ENCODE data around the gene IFIT3. TPM values are rescaled to one million over a fixed set of nuclear protein-coding genes. Genes with fewer than 3 reads are reported as not detected.

Gene IFIT3
- total and polyA plus RNA-seq, 2 of the 8 experiments (the other 6 are each of a cell fraction or from before 2014, with no cell fraction given) = 0.12 to 0.84 TPM

GRCh38 chr10:89279421-89279869, 48.4 kb upstream of the IFIT3 start:
- Histone ChIP-seq H4K20me1 (replicated peaks in 1 of 2; ENCODE audit: control insufficient read depth in 1 of 2, insufficient read depth in 2 of 2, low read length in 2 of 2) (no peaks in the 10 kb centered on the region), H4K5ac (ENCODE audit: insufficient read length, low read depth, low read length) (no peak overlapping the region), H3K4ac (replicated peaks; ENCODE audit: insufficient read length, low read depth, low read length) (no peak overlapping the region), H3K79me2 (ENCODE audit: control insufficient read depth in 1 of 2, insufficient read depth in 2 of 2, low read length in 2 of 2) (no peaks in the 10 kb centered on the region), H3K9me3 (ENCODE audit: insufficient read depth in 2 of 2, low read depth in 1 of 2, low read length in 1 of 2) (no peaks in the 10 kb centered on the region), H2BK20ac (ENCODE audit: low read length) (no peak overlapping the region), H2AK5ac (ENCODE audit: low read depth, low read length) (no peak overlapping the region), H3K56ac (replicated peaks; ENCODE audit: insufficient read length, low read depth, low read length) (no peak overlapping the region), H3K36me3 (ENCODE audit: control insufficient read depth in 2 of 4, insufficient read depth in 4 of 4, low read length in 3 of 4) (no peaks in the 10 kb centered on the region), H3K4me2 (ENCODE audit: insufficient read depth in 1 of 2, low read depth in 2 of 2, low read length in 2 of 2) (no peak overlapping the region), H3K27ac (ENCODE audit: low read depth, low read length) (no peak overlapping the region), H2BK5ac (ENCODE audit: low read depth, low read length) (no peak overlapping the region), H3K23me2 (ENCODE audit: low read depth, low read length) (no peaks in the 10 kb centered on the region), H3K14ac (ENCODE audit: insufficient read length) (no peak overlapping the region), H2BK12ac (ENCODE audit: low read depth, low read length) (no peak overlapping the region), H3K79me1 (ENCODE audit: low read depth, low read length) (no peaks in the 10 kb centered on the region), H2BK120ac (replicated peaks; ENCODE audit: low read depth, low read length) (no peak overlapping the region), H2BK15ac (ENCODE audit: low read length) (no peak overlapping the region), H3K4me1 (replicated peaks in 1 of 4; ENCODE audit: control insufficient read depth in 3 of 4, insufficient read depth in 4 of 4, low read length in 3 of 4) (peaks cover 0 to 8% (median 3%) of the 10 kb centered on the region in 4 experiments; a peak in 3 of 7 replicates), H3K18ac (ENCODE audit: extremely low read depth, low read length) (no peak overlapping the region), H3K4me3 (ENCODE audit: extremely low read depth in 1 of 4, insufficient read depth in 2 of 4, low read depth in 3 of 4, low read length in 4 of 4) (no peak overlapping the region), H4K91ac (replicated peaks; ENCODE audit: insufficient read length, low read length) (no peak overlapping the region), H2AFZ (ENCODE audit: low read length) (no peak overlapping the region), H4K8ac (ENCODE audit: extremely low read depth, insufficient read depth, low read length) (no peak overlapping the region), H3K9ac (replicated peaks in 1 of 4; ENCODE audit: extremely low read depth in 1 of 4, low read depth in 3 of 4, low read length in 3 of 4) (no peak overlapping the region), H3K27me3 (replicated peaks in 1 of 4; ENCODE audit: control insufficient read depth in 3 of 4, extremely low read depth in 1 of 4, insufficient read depth in 3 of 4, low read length in 3 of 4) (no peaks in the 10 kb centered on the region), H3K23ac (ENCODE audit: insufficient read length) (no peak overlapping the region)
- CTCF ChIA-PET (ENCODE audit: partially characterized antibody) = interaction anchor here (1.3 kb wide), 1 partner anchor 21 kb away, joined by 3 read pairs; no protein-coding TSS in a partner anchor
- POLR2A ChIA-PET (ENCODE audit: partially characterized antibody) = no interaction called here
- WGBS, 2 experiments (ENCODE audit: extremely low coverage in 1 of 2, insufficient coverage in 1 of 2, insufficient read length in 1 of 2, insufficient replicate concordance in 2 of 2, low coverage in 1 of 2, low lambda C conversion rate in 2 of 2, missing lambda C conversion rate in 1 of 2) = 100% methylated on average over 1 of the region's 1 CpG; no CpG with 5 or more reads in 1 of the 2 experiments
- no peak for FAIRE-seq
- no peak for DNase-seq (ENCODE audit: low read depth in 1 of 2, low spot score in 2 of 2)
- no peak for TF ChIP-seq RAD21 (IDR thresholded peaks at IDR 0.05 in 1 of 2, conservative IDR thresholded peaks at IDR 0.05 in 1 of 2; ENCODE audit: low read depth in 2 of 2, low read length in 2 of 2)
- no peak for TF ChIP-seq HDAC6 (IDR thresholded peaks at IDR 0.05; ENCODE audit: low read depth, low read length)
- TF ChIP-seq RNF2 (IDR thresholded peaks at IDR 0.05; ENCODE audit: borderline replicate concordance, low read depth, low read length, missing control alignments, poor library complexity, severe bottlenecking) = no peak
- TF ChIP-seq SAP30 (IDR thresholded peaks at IDR 0.05; ENCODE audit: insufficient read depth, insufficient replicate concordance, low read length) = no peak
- TF ChIP-seq MAFK (IDR thresholded peaks at IDR 0.05; ENCODE audit: low read depth, low read length) = no peak
- no peak for TF ChIP-seq CREB1 (IDR thresholded peaks at IDR 0.05)
- TF ChIP-seq TCF12 (IDR thresholded peaks at IDR 0.05; ENCODE audit: low read depth, low read length) = no peak
- no peak for TF ChIP-seq CTCF (IDR thresholded peaks at IDR 0.05; ENCODE audit: control extremely low read depth in 1 of 3, insufficient read depth in 1 of 3, low read depth in 1 of 3, low read length in 3 of 3)
- TF ChIP-seq POLR2A (IDR thresholded peaks at IDR 0.05; ENCODE audit: control extremely low read depth in 1 of 2, low read depth in 2 of 2, low read length in 2 of 2) = no peak
- no peak for TF ChIP-seq CHD1 (IDR thresholded peaks at IDR 0.05; ENCODE audit: low read depth, low read length)
- no peak for TF ChIP-seq BRCA1 (IDR thresholded peaks at IDR 0.05; ENCODE audit: low read depth, low read length)
- no peak for TF ChIP-seq SIX5 (IDR thresholded peaks at IDR 0.05; ENCODE audit: low read depth, low read length)
